ENCODE measurements around the gene GFER.
A peak's percentile ranks its signal among the peaks of the same experiment; 100 is the strongest.

GFER gene

GRCh38 chr16:1998852-1999801, 15.1 kb downstream of the GFER start:
- peak; percentile 10 for DNase-seq

DNA sequence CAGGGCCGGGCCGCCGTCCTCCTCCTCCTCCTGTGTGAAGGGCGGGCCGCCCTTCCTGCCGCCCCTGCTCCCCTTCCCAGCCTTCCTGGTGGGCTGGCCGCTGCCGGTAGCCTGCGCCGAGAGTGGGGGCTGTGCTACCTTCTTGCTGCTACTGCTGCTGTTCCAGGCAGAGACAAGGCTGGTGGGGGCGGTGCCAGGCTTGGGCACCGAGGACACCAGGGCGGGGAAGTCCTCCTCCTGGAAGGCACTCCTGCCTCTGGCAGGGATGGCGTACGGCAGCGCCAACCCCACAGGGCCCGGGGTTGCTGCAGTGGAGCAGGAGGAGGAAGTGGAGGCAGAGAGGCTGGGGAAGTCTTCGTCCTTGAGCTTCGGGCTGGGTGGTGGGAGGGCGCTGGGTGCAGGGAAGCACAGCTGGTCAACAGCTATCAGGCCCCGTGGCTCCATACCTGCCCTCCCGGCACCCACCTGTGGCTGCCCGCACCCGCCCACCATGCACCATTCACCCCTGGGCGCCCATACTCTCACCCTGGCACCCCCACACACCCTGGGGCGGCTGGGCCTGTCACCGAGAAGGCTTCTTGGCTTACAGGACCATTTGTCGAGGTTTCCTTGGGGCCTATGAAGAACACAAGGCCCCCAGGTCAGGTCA, 16.0 kb downstream of the GFER start:
- peak; percentile 10 for DNase-seq
- H3K36me3 ChIP-seq: peaks cover 84% of the 10 kb centered on the region

More at GRCh38 chr16:1998852-1999801, 15.1 kb downstream of the GFER start:
- no peaks in the 10 kb centered on the region for H3K9me3 ChIP-seq
- no peaks in the 10 kb centered on the region for H3K27me3 ChIP-seq
- TF ChIP-seq CTCF (IDR thresholded peaks at IDR 0.05; ENCODE audit: low read depth, low read length): no peak
- H3K36me3 ChIP-seq: peaks cover 77% of the 10 kb centered on the region
- no peak overlapping the region for H3K4me3 ChIP-seq (ENCODE audit: low read depth, low read length)
- peaks cover 2% of the 10 kb centered on the region for H3K4me1 ChIP-seq

GRCh38 chr16:2001035-2001434, 17.0 kb downstream of the GFER start:
- no peaks in the 10 kb centered on the region for H3K9me3 ChIP-seq
- DNase-seq: peak; percentile 8
- peaks cover 19% of the 10 kb centered on the region for H3K4me1 ChIP-seq
- TF ChIP-seq CTCF (IDR thresholded peaks at IDR 0.05; ENCODE audit: low read depth, low read length): no peak
- H3K27me3 ChIP-seq: no peaks in the 10 kb centered on the region
- H3K36me3 ChIP-seq: peaks cover 77% of the 10 kb centered on the region
- no peak overlapping the region for H3K4me3 ChIP-seq (ENCODE audit: low read depth, low read length)

More for the DNA sequence above, 16.0 kb downstream of the GFER start:
- Histone ChIP-seq H3K9me3 (no peaks in the 10 kb centered on the region), H3K4me3 (ENCODE audit: low read depth, low read length) (no peak overlapping the region), H3K27me3 (no peaks in the 10 kb centered on the region), H3K4me1 (peaks cover 10% of the 10 kb centered on the region)
- TF ChIP-seq CTCF (IDR thresholded peaks at IDR 0.05; ENCODE audit: low read depth, low read length): no peak

- no peaks in the 10 kb centered on the region for H3K9me3 ChIP-seq
- H3K4me3 ChIP-seq (ENCODE audit: low read depth, low read length): no peak overlapping the region
- peaks cover 22% of the 10 kb centered on the region for H3K4me1 ChIP-seq
- H3K27me3 ChIP-seq: no peaks in the 10 kb centered on the region
- TF ChIP-seq CTCF (IDR thresholded peaks at IDR 0.05; ENCODE audit: low read depth, low read length): no peak
- DNase-seq: no peak
- peaks cover 77% of the 10 kb centered on the region for H3K36me3 ChIP-seq
Measured at GRCh38 chr16:2001456-2002355, 17.7 kb downstream of the GFER start.

DNA sequence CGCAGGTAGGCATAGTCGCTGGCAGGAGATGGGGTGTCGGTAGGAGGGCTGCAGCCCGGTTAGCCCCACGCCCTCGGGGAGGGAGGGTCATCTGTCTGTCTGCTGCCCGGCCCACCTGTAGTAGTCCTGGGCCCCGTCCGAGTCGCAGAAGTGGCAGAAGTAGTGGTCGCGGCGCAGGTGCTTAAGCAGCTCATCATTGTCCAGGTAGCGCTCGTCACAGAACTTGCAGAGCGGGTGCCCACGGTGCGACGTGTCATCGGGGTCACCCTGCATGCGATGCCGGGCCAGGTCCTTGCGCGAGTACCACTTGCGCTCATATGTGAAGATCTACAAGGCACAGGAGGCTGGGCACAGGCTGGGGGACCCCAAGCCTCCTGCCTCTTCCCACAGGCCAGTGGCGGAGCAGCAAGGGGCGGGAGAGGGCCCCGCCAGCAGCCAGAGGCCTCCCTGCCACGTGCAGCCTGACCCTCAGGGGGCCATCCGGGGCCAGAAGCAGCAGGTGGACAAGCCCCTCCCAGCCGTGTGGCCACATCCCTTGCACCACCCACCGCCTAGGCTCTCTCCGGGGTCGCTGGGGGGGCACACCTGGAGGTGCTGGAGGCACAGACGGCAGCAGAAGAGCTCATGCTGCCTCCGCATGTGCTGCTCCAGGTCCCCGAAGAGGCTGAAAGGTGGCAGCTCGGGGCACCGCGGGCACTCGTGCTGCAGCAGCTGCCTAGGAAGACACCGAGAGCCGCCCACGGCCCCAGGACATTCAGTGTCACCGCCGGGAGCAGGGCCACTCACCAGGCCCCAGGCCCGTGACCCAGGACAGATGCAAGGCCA, 18.6 kb downstream of the GFER start:
- Histone ChIP-seq H3K27me3 (no peaks in the 10 kb centered on the region), H3K36me3 (peaks cover 72% of the 10 kb centered on the region), H3K4me1 (peaks cover 25% of the 10 kb centered on the region), H3K9me3 (no peaks in the 10 kb centered on the region), H3K4me3 (ENCODE audit: low read depth, low read length) (no peak overlapping the region)
- DNase-seq: peak; percentile 18
- TF ChIP-seq CTCF (IDR thresholded peaks at IDR 0.05; ENCODE audit: low read depth, low read length): no peak
